VCaP (cell line): ENCODE results near the gene BBLN.

ENCODE experiments used
- H3K27ac ChIP-seq: fragments of 450-650 bp; 2 replicates; pipeline ENCODE4 v1.5.1; 2017
- TF ChIP-seq, protein P1 (sequence below): fragments of 450-650 bp; conservative IDR thresholded peaks from 2 replicates; pipeline ENCODE4 v1.5.1; 2017; ENCODE audit warnings: mild to moderate bottlenecking, moderate library complexity

Gene BBLN

DNA sequence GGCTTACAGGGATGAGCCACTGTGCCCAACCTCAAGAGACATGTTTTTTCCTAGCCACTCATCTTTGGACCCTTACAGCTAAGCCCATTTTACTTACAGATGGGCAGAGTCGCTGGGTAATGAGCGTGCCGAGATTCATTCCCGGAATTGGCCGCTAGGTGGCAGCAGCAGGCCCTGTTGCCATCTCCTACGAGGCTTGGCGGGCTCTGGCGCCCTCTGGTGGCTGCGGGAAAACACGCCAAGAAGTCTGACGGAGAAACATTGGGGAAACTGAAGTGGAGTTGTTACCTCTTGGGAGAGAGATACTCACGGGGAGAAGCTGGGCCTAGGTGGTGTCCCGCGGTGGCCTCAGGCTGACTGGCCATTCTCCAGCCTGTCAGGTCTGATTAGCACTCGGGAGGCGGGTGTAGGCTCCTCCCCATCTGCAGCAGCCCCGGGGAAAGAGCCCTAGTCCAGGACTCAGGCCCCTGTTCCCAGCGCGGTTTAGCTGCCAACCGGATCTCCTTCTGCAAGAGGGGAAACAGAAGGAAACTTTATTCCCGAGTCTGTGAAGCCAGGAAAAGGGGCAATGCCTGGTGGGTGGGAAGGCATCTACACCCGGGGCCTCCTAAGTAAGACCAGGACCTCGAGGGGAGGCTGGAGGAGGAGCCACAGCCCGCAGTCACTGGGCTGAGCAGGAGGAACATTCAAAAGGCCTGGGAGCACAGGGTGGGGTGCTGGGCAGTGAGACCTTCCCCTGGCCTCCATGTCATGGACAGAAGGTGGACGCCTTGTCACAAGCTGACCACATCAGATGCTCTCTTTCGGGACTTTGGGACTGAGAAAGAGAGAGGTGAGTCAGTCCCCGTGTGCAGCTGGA lies 42.2 kb upstream of the BBLN start:
- TF ChIP-seq, protein P1, sequence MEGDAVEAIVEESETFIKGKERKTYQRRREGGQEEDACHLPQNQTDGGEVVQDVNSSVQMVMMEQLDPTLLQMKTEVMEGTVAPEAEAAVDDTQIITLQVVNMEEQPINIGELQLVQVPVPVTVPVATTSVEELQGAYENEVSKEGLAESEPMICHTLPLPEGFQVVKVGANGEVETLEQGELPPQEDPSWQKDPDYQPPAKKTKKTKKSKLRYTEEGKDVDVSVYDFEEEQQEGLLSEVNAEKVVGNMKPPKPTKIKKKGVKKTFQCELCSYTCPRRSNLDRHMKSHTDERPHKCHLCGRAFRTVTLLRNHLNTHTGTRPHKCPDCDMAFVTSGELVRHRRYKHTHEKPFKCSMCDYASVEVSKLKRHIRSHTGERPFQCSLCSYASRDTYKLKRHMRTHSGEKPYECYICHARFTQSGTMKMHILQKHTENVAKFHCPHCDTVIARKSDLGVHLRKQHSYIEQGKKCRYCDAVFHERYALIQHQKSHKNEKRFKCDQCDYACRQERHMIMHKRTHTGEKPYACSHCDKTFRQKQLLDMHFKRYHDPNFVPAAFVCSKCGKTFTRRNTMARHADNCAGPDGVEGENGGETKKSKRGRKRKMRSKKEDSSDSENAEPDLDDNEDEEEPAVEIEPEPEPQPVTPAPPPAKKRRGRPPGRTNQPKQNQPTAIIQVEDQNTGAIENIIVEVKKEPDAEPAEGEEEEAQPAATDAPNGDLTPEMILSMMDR: peak; percentile 100
- peak overlapping the region; percentile 62 for H3K27ac ChIP-seq

DNA sequence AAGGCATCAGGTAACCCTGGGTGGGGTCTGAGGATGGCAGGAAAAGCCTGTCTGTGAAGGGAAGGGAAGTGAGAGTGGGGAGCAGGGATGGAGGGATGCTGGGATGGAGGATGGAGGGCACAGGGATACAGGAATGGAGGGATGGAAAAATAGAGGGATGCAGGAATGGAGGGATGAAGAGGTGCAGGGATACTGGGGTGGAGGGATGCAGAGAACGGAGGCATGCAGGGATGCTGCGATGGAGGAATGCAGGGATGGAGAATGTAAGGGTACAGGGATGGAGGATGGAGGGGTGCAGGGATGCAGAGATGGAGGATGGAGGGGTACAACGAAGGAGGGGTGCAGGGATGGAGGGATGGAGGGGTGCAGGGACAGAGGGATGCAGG lies 41.6 kb upstream of the BBLN start:
- TF ChIP-seq, protein P1: no peak
- H3K27ac ChIP-seq: peak overlapping the region; percentile 62

DNA sequence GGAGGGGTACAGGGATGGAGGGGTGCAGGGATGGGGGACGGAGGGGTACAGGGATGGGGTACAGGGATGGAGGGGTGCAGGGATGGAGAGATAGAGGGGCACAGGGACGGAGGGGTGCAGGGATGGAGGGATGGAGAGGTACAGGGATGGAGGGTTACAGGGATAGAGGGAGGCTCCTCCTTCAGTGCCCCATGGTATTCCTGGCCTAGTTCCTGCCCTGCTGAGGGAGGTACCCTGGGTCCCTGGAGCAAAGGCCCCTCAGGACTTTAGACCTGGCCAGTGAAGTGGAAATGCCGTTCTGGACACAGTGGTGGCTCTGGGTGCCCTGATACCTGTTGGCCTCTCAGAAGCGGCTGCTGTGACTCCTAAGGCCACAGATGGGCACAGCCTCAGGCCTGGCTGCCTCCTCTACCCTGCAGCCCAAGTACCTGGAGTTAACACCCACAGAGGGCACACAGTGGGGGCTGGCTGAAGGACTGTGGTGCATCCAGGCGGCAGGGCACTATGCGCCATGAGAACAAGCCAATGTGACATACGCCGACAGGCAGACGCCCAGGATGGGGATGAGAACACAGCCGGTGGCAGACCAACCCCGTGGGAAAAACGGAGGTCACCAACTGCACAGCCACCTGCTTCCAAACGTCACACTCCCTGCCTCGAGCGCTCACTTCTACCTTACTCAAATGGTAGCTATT lies 40.9 kb upstream of the BBLN start:
- TF ChIP-seq, protein P1: no peak
- H3K27ac ChIP-seq: no peak overlapping the region

DNA sequence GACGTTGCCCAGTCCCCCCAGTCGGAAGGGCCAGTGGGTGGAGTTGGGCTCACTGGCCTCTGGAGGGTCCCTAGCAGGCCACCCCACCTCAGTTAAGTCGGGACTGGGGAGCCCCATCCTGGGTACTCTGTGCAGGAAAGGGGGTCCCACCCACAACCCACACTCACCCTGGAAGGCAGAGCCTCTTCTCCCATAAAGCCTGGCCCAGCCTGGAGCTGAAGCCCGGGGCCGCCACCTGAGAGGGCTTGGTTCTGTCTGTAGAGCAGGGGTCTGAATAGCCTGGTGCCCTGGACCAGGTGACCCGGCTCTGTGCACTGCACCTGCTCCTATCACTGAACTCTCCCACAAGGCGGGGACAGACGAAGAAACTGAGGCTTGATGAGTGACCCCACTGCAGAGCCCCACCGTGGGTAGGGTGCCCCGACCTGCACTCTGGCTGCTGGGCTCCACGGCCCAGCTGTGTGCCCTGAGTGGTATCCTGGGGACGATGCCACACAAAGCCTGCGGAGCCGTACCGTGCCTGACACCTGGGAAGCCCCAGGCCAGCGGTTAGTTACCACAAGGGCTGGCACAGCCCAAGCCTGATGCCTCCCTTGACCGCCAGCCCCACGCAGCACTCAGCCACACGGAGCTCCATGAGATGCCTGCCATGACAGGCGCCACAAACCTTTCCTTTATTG lies 39.9 kb upstream of the BBLN start:
- H3K27ac ChIP-seq: no peak overlapping the region

DNA sequence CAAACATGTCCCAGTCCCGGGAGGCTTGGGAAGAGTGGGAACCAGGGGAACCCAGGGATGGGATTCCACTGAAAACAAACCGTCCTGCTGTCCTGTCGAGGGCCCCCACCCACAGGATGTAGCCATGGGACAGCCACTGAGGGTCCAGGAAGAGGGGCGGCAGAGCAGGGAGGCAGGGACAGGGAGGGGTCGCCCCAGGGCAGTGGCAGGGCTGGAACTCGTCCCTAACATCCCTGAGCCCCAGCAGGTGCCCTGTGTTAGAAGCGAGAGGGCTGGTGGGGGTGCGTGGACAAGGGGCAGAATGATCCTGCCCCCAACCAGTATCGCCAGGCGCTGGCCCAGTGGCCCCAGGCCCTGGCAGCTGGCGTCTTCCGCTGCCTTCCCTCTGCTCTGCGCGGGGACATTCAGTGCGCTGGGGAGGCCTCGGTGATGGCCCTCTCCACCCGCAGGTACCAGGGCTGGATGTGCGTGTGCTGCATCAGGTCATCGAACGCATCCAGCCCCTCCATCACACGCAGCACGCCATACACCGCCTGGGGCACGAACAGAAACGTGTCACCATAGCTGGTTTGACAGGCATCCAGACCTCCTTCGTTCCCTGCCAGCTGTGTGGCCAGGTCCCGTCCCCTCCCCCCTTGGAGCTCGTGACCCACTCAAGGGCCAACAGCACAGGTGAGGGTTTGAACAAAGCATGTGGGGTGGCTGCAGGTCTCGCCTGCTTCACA lies 39.2 kb upstream of the BBLN start:
- TF ChIP-seq, protein P1: no peak
- no peak overlapping the region for H3K27ac ChIP-seq

More for the DNA sequence above, 39.9 kb upstream of the BBLN start:
- TF ChIP-seq, protein P1: no peak

DNA sequence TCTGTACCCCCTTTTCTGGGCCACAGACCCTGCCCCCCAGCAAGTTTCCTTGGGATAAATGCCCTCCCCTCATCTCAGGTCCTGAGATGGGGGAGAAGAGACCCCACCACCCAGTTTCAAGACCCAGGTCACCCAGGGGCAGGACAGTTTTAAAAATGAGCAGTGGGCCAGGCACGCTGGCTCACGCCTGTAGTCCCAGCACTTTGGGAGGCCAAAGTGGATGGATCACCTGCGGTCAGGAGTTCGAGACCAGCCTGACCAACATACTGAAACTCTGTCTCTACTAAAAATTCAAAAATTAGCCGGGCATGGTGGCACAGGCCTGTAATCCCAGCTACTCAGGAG lies 38.6 kb upstream of the BBLN start:
- no peak overlapping the region for H3K27ac ChIP-seq
- TF ChIP-seq, protein P1: no peak
